Measurements from ENCODE around the gene RPGRIP1. TPM values are rescaled to one million over a fixed set of nuclear protein-coding genes. Genes with fewer than 3 reads are reported as not detected.

Gene RPGRIP1
- total RNA-seq, 1 donor from 2014 or later: not detected

- Mint-ChIP-seq H3K9me3 (no peaks in the 10 kb centered on the region), H3K27me3 (ENCODE audit: low read depth) (peaks cover 4% of the 10 kb centered on the region), H3K36me3 (ENCODE audit: low read depth) (no peaks in the 10 kb centered on the region), H3K4me3 (ENCODE audit: low read depth) (no peak overlapping the region), H3K27ac (no peak overlapping the region), H3K4me1 (ENCODE audit: low read depth) (peaks cover 10% of the 10 kb centered on the region)
- DNase-seq (ENCODE audit: low spot score): no peak
- intact Hi-C loops (cut with micrococcal nuclease): no loop called here
Observed at GRCh38 chr14:21313512-21313911, 33.6 kb downstream of the RPGRIP1 start.

DNA sequence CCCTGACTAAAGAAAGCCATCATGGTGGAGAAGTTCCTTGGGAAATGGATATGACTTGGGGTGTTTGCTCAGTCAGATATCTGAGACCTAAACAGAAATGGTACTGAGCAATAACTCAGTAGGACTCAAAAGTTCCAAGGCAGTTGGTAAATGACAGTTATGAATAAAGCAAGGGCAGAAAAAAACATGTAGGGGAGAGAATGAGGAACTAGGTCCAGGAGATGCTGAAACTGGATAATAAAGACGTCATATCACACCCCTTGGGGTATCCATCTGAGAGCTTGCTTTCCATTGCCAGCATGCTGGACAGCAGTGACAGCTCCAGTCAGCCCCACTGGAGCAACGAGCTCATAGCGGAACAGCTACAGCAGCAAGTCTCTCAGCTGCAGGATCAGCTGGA, 37.5 kb downstream of the RPGRIP1 start:
- no peaks in the 10 kb centered on the region for H3K9me3 Mint-ChIP-seq
- peaks cover 5% of the 10 kb centered on the region for H3K4me1 Mint-ChIP-seq (ENCODE audit: low read depth)
- no peak overlapping the region for H3K27ac Mint-ChIP-seq
- H3K27me3 Mint-ChIP-seq (ENCODE audit: low read depth): peaks cover 6% of the 10 kb centered on the region
- H3K4me3 Mint-ChIP-seq (ENCODE audit: low read depth): no peak overlapping the region
- DNase-seq (ENCODE audit: low spot score): no peak
- no peaks in the 10 kb centered on the region for H3K36me3 Mint-ChIP-seq (ENCODE audit: low read depth)
- intact Hi-C loops (cut with micrococcal nuclease): no loop called here

DNA sequence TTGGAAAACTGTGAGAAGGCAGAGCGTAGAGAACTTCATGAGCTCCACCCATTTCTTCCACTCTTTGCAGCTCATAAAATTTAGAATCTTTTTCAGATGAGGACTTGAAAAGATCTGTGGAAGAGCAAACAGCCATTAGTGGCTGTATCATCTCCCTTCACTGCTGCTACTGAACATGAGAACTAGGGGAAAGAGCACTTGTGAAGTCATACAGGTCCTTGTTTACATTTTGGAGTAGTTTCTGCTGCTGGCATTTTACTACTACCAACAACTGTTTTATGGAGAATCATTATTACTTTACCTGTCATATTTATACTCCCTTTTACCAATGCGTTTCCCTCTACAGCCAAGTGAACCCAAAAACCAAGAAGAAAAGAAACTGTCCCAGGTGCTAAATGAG, 41.0 kb downstream of the RPGRIP1 start:
- intact Hi-C loops (cut with micrococcal nuclease): no loop called here
- no peaks in the 10 kb centered on the region for H3K36me3 Mint-ChIP-seq (ENCODE audit: low read depth)
- H3K4me1 Mint-ChIP-seq (ENCODE audit: low read depth): peaks cover 5% of the 10 kb centered on the region
- no peak overlapping the region for H3K27ac Mint-ChIP-seq
- peaks cover 16% of the 10 kb centered on the region for H3K27me3 Mint-ChIP-seq (ENCODE audit: low read depth)
- H3K4me3 Mint-ChIP-seq (ENCODE audit: low read depth): no peak overlapping the region
- DNase-seq (ENCODE audit: low spot score): no peak
- H3K9me3 Mint-ChIP-seq: no peaks in the 10 kb centered on the region

GRCh38 chr14:21322716-21323115, 42.8 kb downstream of the RPGRIP1 start:
- Mint-ChIP-seq H3K9me3 (no peaks in the 10 kb centered on the region), H3K27ac (no peak overlapping the region), H3K4me1 (ENCODE audit: low read depth) (peaks cover 5% of the 10 kb centered on the region), H3K27me3 (ENCODE audit: low read depth) (peaks cover 15% of the 10 kb centered on the region), H3K4me3 (ENCODE audit: low read depth) (no peak overlapping the region), H3K36me3 (ENCODE audit: low read depth) (no peaks in the 10 kb centered on the region)
- intact Hi-C loops (cut with micrococcal nuclease): no loop called here
- DNase-seq (ENCODE audit: low spot score): no peak

DNA sequence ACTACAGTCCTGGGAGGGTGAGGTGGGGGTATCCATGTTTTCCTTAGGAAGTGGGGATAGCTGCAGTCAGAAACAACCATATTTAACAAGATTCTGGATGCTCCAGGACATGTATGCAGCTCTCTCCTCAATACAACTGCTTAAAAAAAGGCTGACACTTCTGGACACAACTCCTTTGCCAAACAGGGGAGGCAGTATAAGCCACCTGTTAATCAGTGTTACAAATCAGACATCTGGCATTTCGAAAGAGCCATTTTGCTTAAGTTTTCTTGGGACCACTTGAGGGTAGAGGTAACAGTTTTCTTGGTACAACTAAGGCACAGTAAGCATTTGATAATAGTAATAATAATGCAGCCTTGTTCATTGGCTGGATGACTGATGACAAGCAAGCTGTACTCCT, 47.1 kb downstream of the RPGRIP1 start:
- Mint-ChIP-seq H3K4me3 (ENCODE audit: low read depth) (no peak overlapping the region), H3K4me1 (ENCODE audit: low read depth) (no peaks in the 10 kb centered on the region), H3K36me3 (ENCODE audit: low read depth) (no peaks in the 10 kb centered on the region), H3K27me3 (ENCODE audit: low read depth) (peaks cover 12% of the 10 kb centered on the region), H3K9me3 (no peaks in the 10 kb centered on the region), H3K27ac (no peak overlapping the region)
- no peak for DNase-seq (ENCODE audit: low spot score)
- intact Hi-C loops (cut with micrococcal nuclease): no loop called here

Other genes starting within 250 kb of the RPGRIP1 start
- gene TPPP2, start 249.9 kb upstream of the RPGRIP1 start, total RNA-seq: not detected in 2 replicates
- gene RNASE13, start 245.3 kb upstream of the RPGRIP1 start, total RNA-seq: not detected in 2 replicates
- gene RNASE7, start 237.7 kb upstream of the RPGRIP1 start, total RNA-seq: not detected in 2 replicates
- not detected in 2 replicates for gene RNASE8, start 222.3 kb upstream of the RPGRIP1 start, total RNA-seq
- 0.05 and 0.16 TPM in 2 replicates for gene ARHGEF40, start 209.8 kb upstream of the RPGRIP1 start, total RNA-seq
- 9.4 and 11.0 TPM in 2 replicates for gene ZNF219, start 181.4 kb upstream of the RPGRIP1 start, total RNA-seq
- not detected in 2 replicates for gene TMEM253, start 179.0 kb upstream of the RPGRIP1 start, total RNA-seq
- not detected in 2 replicates for gene OR5AU1, start 124.0 kb upstream of the RPGRIP1 start, total RNA-seq
- 972 and 976 TPM in 2 replicates for gene HNRNPC, start 10.6 kb upstream of the RPGRIP1 start, total RNA-seq
- gene SUPT16H, start 103.9 kb downstream of the RPGRIP1 start, total RNA-seq: 161 and 168 TPM in 2 replicates
- gene CHD8, start 176.0 kb downstream of the RPGRIP1 start, total RNA-seq: 120 and 124 TPM in 2 replicates
- 27.4 and 30.5 TPM in 2 replicates for gene RAB2B, start 196.9 kb downstream of the RPGRIP1 start, total RNA-seq
- 68.1 and 70.1 TPM in 2 replicates for gene TOX4, start 197.1 kb downstream of the RPGRIP1 start, total RNA-seq
- 76.7 and 80.5 TPM in 2 replicates for gene METTL3, start 231.3 kb downstream of the RPGRIP1 start, total RNA-seq
- gene SALL2, start 246.3 kb downstream of the RPGRIP1 start, total RNA-seq: 2.6 and 2.7 TPM in 2 replicates